Naive thymus-derived CD8-positive, alpha-beta T cell (primary cell): ENCODE measurements around the gene CUL2. TPM values are rescaled to one million over a fixed set of nuclear protein-coding genes. Genes with fewer than 3 reads are reported as not detected.
"Not testable (repeated sequence)": the region's sequence is repeated elsewhere in the genome, so short reads cannot be mapped to it uniquely, and the experiment has no call there.

Experiments
- ATAC-seq, 2 donors: fragments of 150-1000 bp; cut with Tn5 transposase in 1 of 2; sonication (Bioruptor Pico), chemical (Tn5 transposase) in 1 of 2; 1 replicate in 1 of 2; 2 replicates in 1 of 2; pipeline ENCODE4 v1.10.0; 2021; ENCODE audit warnings: mild to moderate bottlenecking in 2 of 2, moderate library complexity in 2 of 2
- POLR2A ChIA-PET: fragments of 350-600 bp; sonication (Branson Sonifier 250); formaldehyde crosslinking; loops from one replicate; lab custom pipeline; 2021; ENCODE audit warnings: antibody characterized with exemption; lab: Charles Lee
- DNase-seq, 10 donors: peaks; one replicate each; pipeline versions ENCODE4 v3.0.0 to v3.0.0-alpha.2; 2020 to 2022
- H3K27ac Mint-ChIP-seq, 10 donors: one replicate each; pipeline ENCODE4 v1.8.0; 2020 to 2022; ENCODE audit warnings: mild to moderate bottlenecking in 10 of 10, mixed read lengths in 10 of 10, moderate library complexity in 4 of 10, inconsistent platforms in 1 of 10
- H3K27me3 Mint-ChIP-seq, 5 donors: one replicate each; pipeline ENCODE4 v1.8.0; 2021 to 2022; ENCODE audit warnings: mixed read lengths in 5 of 5
- H3K36me3 Mint-ChIP-seq, 3 donors: one replicate each; pipeline ENCODE4 v1.8.0; 2020 to 2022; ENCODE audit warnings: mixed read lengths in 3 of 3, mild to moderate bottlenecking in 2 of 3, inconsistent platforms in 1 of 3
- H3K4me1 Mint-ChIP-seq, 4 donors: one replicate each; pipeline ENCODE4 v1.8.0; 2021 to 2022; ENCODE audit warnings: mixed read lengths in 4 of 4
- H3K4me3 Mint-ChIP-seq, 10 donors: one replicate each; pipeline ENCODE4 v1.8.0; 2020 to 2022; ENCODE audit warnings: mild to moderate bottlenecking in 10 of 10, mixed read lengths in 10 of 10, moderate library complexity in 6 of 10, inconsistent platforms in 1 of 10
- H3K9me3 Mint-ChIP-seq, 9 donors: one replicate each; pipeline ENCODE4 v1.8.0; 2020 to 2022; ENCODE audit warnings: mixed read lengths in 9 of 9, mild to moderate bottlenecking in 3 of 9, inconsistent platforms in 1 of 9, moderate library complexity in 1 of 9
- polyA plus RNA-seq, 3 donors: library from polyadenylated mRNA; unstranded; fragments of 300-500 nt; fragmentation: Illumina TruSeq; gene quantifications; one replicate each; pipeline ENCODE4 v1.2.3, GENCODE V29; 2021
- total RNA-seq, 8 experiments: library from RNA in 2 of 8; stranded (reverse) in 2 of 8; gene quantifications; one replicate each; pipeline ENCODE4 v1.2.3 and lab custom pipeline; 2021 to 2026

The CUL2 gene
- total and polyA plus RNA-seq, 5 experiments from 2014 or later: 21.9 to 37.6 (median 25.8) TPM

- no peaks in the 10 kb centered on the region for H3K27me3 Mint-ChIP-seq
- H3K36me3 Mint-ChIP-seq: no peaks in the 10 kb centered on the region
- DNase-seq (no peak), ATAC-seq (no peak)
- peak overlapping the region in 2 of 10 donors; percentile 57 to 74 for H3K27ac Mint-ChIP-seq
- no peaks in the 10 kb centered on the region for H3K9me3 Mint-ChIP-seq
- peaks cover 0 to 1% (median 0%) of the 10 kb centered on the region in 4 donors for H3K4me1 Mint-ChIP-seq
- no peak overlapping the region for H3K4me3 Mint-ChIP-seq
- POLR2A ChIA-PET: interaction anchor here (2.4 kb wide), 1 partner anchor 76 kb away, joined by 16 read pairs; no protein-coding TSS in a partner anchor
Measured at GRCh38 chr10:35119378-35119777, 29.2 kb upstream of the CUL2 start.

- peak overlapping the region in 2 of 10 donors; percentile 28 to 37 for H3K27ac Mint-ChIP-seq
- no peaks in the 10 kb centered on the region for H3K36me3 Mint-ChIP-seq
- no peaks in the 10 kb centered on the region for H3K9me3 Mint-ChIP-seq
- H3K4me1 Mint-ChIP-seq: no peaks in the 10 kb centered on the region
- POLR2A ChIA-PET: no interaction called here
- ATAC-seq (no peak), DNase-seq (no peak)
- peaks cover 0 to 6% (median 3%) of the 10 kb centered on the region in 5 donors for H3K27me3 Mint-ChIP-seq
- no peak overlapping the region for H3K4me3 Mint-ChIP-seq
Measured at GRCh38 chr10:35112571-35112970, 22.4 kb upstream of the CUL2 start.

GRCh38 chr10:35103882-35104281, 13.7 kb upstream of the CUL2 start:
- peaks cover 0 to 3% (median under 1%) of the 10 kb centered on the region in 5 donors for H3K27me3 Mint-ChIP-seq
- ATAC-seq (no peak), DNase-seq (no peak)
- H3K4me3 Mint-ChIP-seq: no peak overlapping the region
- H3K9me3 Mint-ChIP-seq: no peaks in the 10 kb centered on the region
- H3K27ac Mint-ChIP-seq: no peak overlapping the region
- no peaks in the 10 kb centered on the region for H3K4me1 Mint-ChIP-seq
- POLR2A ChIA-PET: no interaction called here
- no peaks in the 10 kb centered on the region for H3K36me3 Mint-ChIP-seq

GRCh38 chr10:35097510-35097909, 7.4 kb upstream of the CUL2 start:
- H3K4me1 Mint-ChIP-seq: peaks cover 0 to 2% (median 0%) of the 10 kb centered on the region in 4 donors
- POLR2A ChIA-PET: no interaction called here
- H3K27ac Mint-ChIP-seq: no peak overlapping the region
- peaks cover 5 to 22% (median 17%) of the 10 kb centered on the region in 5 donors for H3K27me3 Mint-ChIP-seq
- H3K4me3 Mint-ChIP-seq: no peak overlapping the region
- H3K9me3 Mint-ChIP-seq: no peaks in the 10 kb centered on the region
- no peak for ATAC-seq
- DNase-seq: no peak
- peaks cover 0 to 4% (median 0%) of the 10 kb centered on the region in 3 donors for H3K36me3 Mint-ChIP-seq

- no peaks in the 10 kb centered on the region for H3K9me3 Mint-ChIP-seq
- POLR2A ChIA-PET: no interaction called here
- no peak overlapping the region for H3K4me3 Mint-ChIP-seq
- DNase-seq: no peak
- no peak for ATAC-seq
- peaks cover under 1 to 3% (median 2%) of the 10 kb centered on the region in 4 donors for H3K4me1 Mint-ChIP-seq
- H3K27me3 Mint-ChIP-seq: peaks cover 5 to 22% (median 17%) of the 10 kb centered on the region in 5 donors
- peaks cover 0 to 4% (median 0%) of the 10 kb centered on the region in 3 donors for H3K36me3 Mint-ChIP-seq
- H3K27ac Mint-ChIP-seq: no peak overlapping the region
Measured at GRCh38 chr10:35096312-35096711, 6.2 kb upstream of the CUL2 start.

GRCh38 chr10:35092851-35093250, 2.7 kb upstream of the CUL2 start:
- peaks cover 0 to 13% (median 12%) of the 10 kb centered on the region in 5 donors for H3K27me3 Mint-ChIP-seq
- H3K4me3 Mint-ChIP-seq: no peak overlapping the region
- POLR2A ChIA-PET: no interaction called here
- H3K27ac Mint-ChIP-seq: no peak overlapping the region
- DNase-seq (no peak), ATAC-seq (no peak)
- H3K4me1 Mint-ChIP-seq: peaks cover 10 to 28% (median 27%) of the 10 kb centered on the region in 4 donors
- peaks cover 2 to 4% (median 4%) of the 10 kb centered on the region in 3 donors for H3K36me3 Mint-ChIP-seq
- no peaks in the 10 kb centered on the region for H3K9me3 Mint-ChIP-seq

- peaks cover 17 to 34% (median 33%) of the 10 kb centered on the region in 4 donors for H3K4me1 Mint-ChIP-seq
- POLR2A ChIA-PET: interaction anchor here (3.4 kb wide), 1 partner anchor 35 kb away, joined by 32 read pairs; the partner anchor contains the start of gene CREM
Measured at GRCh38 chr10:35091994-35092790, 2.1 kb upstream of the CUL2 start.

GRCh38 chr10:35089611-35090161, 455 bp downstream of the CUL2 start:
- H3K4me1 Mint-ChIP-seq: peaks cover 22 to 52% (median 51%) of the 10 kb centered on the region in 4 donors
- H3K27ac Mint-ChIP-seq: peak overlapping the region; percentile 48 to 100 (median 96)
- peaks cover 4 to 14% (median 4%) of the 10 kb centered on the region in 3 donors for H3K36me3 Mint-ChIP-seq
- peak overlapping the region; percentile 88 to 100 (median 96) for H3K4me3 Mint-ChIP-seq
- POLR2A ChIA-PET: interaction anchor here (1.8 to 3.4 kb wide), 2 partner anchors 37 to 106 kb away, joined by 12 to 32 read pairs; partner anchors contain the start of gene CREM
- DNase-seq (peak in 6 of 10 donors; percentile 1 to 35 (median 15)), ATAC-seq (peak; percentile 15 to 27)
- H3K27me3 Mint-ChIP-seq: no peaks in the 10 kb centered on the region
- no peaks in the 10 kb centered on the region for H3K9me3 Mint-ChIP-seq

More at GRCh38 chr10:35091994-35092790, 2.1 kb upstream of the CUL2 start:
- no peaks in the 10 kb centered on the region for H3K9me3 Mint-ChIP-seq
- ATAC-seq (no peak), DNase-seq (no peak)
- H3K27me3 Mint-ChIP-seq: peaks cover 0 to 12% (median 11%) of the 10 kb centered on the region in 5 donors
- peaks cover 4 to 9% (median 4%) of the 10 kb centered on the region in 3 donors for H3K36me3 Mint-ChIP-seq
- peak overlapping the region in 2 of 10 donors; percentile 25 to 34 for H3K4me3 Mint-ChIP-seq
- no peak overlapping the region for H3K27ac Mint-ChIP-seq

- peak overlapping the region in 2 of 10 donors; percentile 2 to 22 for H3K4me3 Mint-ChIP-seq
- H3K36me3 Mint-ChIP-seq: peaks cover 6 to 51% (median 18%) of the 10 kb centered on the region in 3 donors
- POLR2A ChIA-PET: no interaction called here
- peaks cover 34 to 70% (median 65%) of the 10 kb centered on the region in 4 donors for H3K4me1 Mint-ChIP-seq
- H3K27me3 Mint-ChIP-seq: no peaks in the 10 kb centered on the region
- DNase-seq (no peak), ATAC-seq (no peak)
- H3K9me3 Mint-ChIP-seq: peaks cover 0 to 3% (median 0%) of the 10 kb centered on the region in 9 donors
- H3K27ac Mint-ChIP-seq: peak overlapping the region in 1 of 10 donors; percentile 58
Measured at GRCh38 chr10:35083242-35083641, 6.9 kb downstream of the CUL2 start.

- peaks cover 6 to 56% (median 20%) of the 10 kb centered on the region in 3 donors for H3K36me3 Mint-ChIP-seq
- H3K9me3 Mint-ChIP-seq, DNase-seq, H3K27ac Mint-ChIP-seq, H3K4me3 Mint-ChIP-seq, H3K27me3 Mint-ChIP-seq, ATAC-seq: not testable (repeated sequence)
- POLR2A ChIA-PET: interaction anchor here (1.1 kb wide), 1 partner anchor 9 kb away, joined by 3 read pairs; no protein-coding TSS in a partner anchor
- peaks cover 20 to 50% (median 38%) of the 10 kb centered on the region in 4 donors for H3K4me1 Mint-ChIP-seq
Measured at GRCh38 chr10:35080261-35080660, 9.9 kb downstream of the CUL2 start.

- Mint-ChIP-seq H3K27ac (peak overlapping the region in 1 of 10 donors; percentile 4), H3K4me3 (no peak overlapping the region)
Measured at GRCh38 chr10:35079763-35080162, 10.4 kb downstream of the CUL2 start.

GRCh38 chr10:35079265-35079664, 10.9 kb downstream of the CUL2 start:
- H3K36me3 Mint-ChIP-seq: peaks cover 6 to 61% (median 20%) of the 10 kb centered on the region in 3 donors
- no peak for DNase-seq
- H3K27me3 Mint-ChIP-seq: no peaks in the 10 kb centered on the region
- H3K4me1 Mint-ChIP-seq: peaks cover 26 to 54% (median 41%) of the 10 kb centered on the region in 4 donors
- peaks cover 0 to 3% (median 0%) of the 10 kb centered on the region in 9 donors for H3K9me3 Mint-ChIP-seq
- POLR2A ChIA-PET: no interaction called here
- no peak for ATAC-seq
- H3K27ac Mint-ChIP-seq: peak overlapping the region in 1 of 10 donors; percentile 4
- H3K4me3 Mint-ChIP-seq: no peak overlapping the region

More at GRCh38 chr10:35079763-35080162, 10.4 kb downstream of the CUL2 start:
- Mint-ChIP-seq H3K27me3 (no peaks in the 10 kb centered on the region), H3K4me1 (peaks cover 23 to 54% (median 42%) of the 10 kb centered on the region in 4 donors), H3K36me3 (peaks cover 6 to 58% (median 20%) of the 10 kb centered on the region in 3 donors), H3K9me3 (peaks cover 0 to 3% (median 0%) of the 10 kb centered on the region in 9 donors)
- POLR2A ChIA-PET: no interaction called here
- no peak for DNase-seq
- no peak for ATAC-seq
